IPS DF 19.7 (cell line): ENCODE results near the gene ITIH5.

Experiments
- DNase-seq: peaks from one replicate; pipeline ENCODE4 v3.0.0-alpha.2; 2013; ENCODE audit warnings: low read depth, low spot score

ITIH5 gene

DNA sequence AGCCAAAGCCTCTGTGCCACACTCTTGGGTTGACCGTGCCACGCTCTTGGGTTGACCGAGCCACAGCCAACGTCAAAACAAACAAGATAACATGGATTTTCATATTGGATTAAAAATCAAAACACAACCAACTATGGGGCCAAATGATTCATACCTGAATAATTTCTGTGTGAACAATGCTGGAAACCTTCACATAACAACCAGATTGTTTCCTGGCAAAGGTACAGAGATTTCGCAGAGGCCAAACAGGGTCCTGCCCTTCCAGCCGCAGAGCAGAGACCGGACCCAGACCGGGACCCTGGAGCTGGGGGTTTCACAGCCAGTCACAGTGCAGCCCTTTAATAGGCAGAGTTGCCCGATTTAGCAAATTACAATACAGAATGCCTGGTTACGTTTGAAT is 40.5 kb downstream of the ITIH5 start:
- no peak for DNase-seq

- DNase-seq, result no peak
These were observed 40.9 kb downstream of the ITIH5 start for GRCh38 chr10:7625836-7626235.

DNA sequence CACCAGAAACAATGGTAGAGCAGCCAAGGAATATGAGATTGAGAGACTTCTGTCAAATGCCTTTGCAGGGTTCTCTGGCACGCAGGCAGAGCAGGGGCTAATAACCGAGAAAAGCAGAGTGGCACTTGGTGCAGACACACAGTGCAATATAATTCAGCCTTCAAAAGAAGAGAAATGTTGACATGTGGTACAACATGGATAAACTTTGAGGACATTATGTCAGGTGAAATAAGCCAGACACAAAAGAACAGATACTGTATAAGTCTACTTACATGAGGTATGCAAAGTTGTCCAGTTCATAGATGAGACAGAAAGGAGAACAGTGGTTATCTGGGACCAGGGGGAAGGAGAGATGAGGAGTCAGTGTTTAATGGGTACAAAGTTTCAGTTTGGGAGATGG is 41.8 kb downstream of the ITIH5 start:
- no peak for DNase-seq

DNA sequence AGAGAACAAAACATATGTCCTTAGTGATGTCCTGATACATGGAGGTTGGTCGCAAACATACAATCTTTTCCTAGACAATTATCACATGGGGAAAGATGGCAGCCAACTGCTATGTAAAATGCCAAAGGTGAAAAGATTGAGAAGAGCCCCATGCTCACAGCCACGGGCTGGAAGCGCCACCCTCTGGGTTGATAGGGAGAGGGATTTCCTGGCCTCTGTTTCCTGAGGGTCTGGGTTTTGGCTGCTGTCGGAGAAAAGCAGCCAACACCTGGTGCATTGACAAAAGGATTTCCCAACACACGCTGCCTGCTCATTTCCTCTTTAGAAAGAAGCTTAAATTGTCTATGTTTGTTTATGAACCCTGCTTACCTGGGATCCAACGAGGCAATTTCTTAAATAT is 43.8 kb downstream of the ITIH5 start:
- peak; percentile 47 for DNase-seq

DNA sequence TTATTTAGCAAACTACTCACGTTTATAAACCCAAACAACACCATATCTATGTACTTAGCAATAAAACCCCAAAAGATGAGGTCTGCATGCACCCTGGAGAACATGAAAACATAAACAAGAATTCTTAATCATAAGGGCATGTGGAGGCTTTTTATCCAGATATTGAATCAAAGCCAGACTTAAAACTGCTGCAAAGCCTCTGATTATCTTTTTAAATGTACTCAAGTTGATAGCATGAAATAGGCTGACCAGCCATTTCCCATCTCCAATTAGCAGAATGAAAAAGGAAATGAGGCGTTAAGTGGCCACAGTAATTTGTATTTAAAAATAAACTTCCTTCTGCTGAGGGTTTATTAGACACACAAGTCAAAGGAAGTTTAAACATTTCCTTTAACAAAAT is 48.3 kb downstream of the ITIH5 start:
- DNase-seq, result no peak

GRCh38 chr10:7611909-7612308 is 54.9 kb downstream of the ITIH5 start:
- no peak for DNase-seq

GRCh38 chr10:7610651-7611389 is 55.9 kb downstream of the ITIH5 start:
- DNase-seq, result no peak

- DNase-seq, result no peak
These were observed 56.7 kb downstream of the ITIH5 start for GRCh38 chr10:7610026-7610425.

- DNase-seq, result no peak
These were observed 57.2 kb downstream of the ITIH5 start for GRCh38 chr10:7609556-7609955.

GRCh38 chr10:7608001-7608400 is 58.8 kb downstream of the ITIH5 start:
- DNase-seq, result no peak

GRCh38 chr10:7606951-7607404 is 59.8 kb downstream of the ITIH5 start:
- DNase-seq, result no peak

- DNase-seq, result no peak
These were observed 61.0 kb downstream of the ITIH5 start for GRCh38 chr10:7605565-7606295.

DNA sequence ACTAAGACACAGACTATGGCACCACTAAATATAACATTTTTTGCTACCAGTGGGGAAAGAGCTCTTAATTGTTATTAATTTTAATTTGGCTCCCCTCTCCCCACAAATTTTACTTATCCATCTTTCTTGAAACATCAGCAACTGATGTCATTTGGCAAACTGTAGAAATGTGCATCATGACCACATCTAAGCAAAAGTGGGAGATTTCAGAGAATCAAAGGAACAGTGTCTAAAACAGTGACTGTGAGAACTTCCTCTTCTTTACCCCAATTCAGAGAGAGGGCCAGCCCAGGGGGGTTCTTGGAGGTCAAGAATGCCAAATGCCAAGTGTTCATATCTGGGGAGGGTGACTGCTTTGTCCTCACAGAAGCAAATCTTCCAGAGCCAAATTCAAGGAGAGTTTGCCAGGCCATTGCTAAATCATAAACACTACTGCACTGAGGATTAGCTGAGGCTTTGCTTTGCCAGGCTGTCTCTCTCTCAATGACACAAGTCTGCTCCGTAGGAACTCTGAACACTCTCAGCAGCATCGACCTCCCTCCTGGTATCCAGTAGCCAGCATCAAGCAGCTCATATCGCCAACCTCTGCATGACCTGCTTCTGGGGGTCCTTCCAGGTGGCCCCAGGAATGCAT is 65.6 kb downstream of the ITIH5 start:
- no peak for DNase-seq

GRCh38 chr10:7598771-7599170 is 68.0 kb downstream of the ITIH5 start:
- no peak for DNase-seq

DNA sequence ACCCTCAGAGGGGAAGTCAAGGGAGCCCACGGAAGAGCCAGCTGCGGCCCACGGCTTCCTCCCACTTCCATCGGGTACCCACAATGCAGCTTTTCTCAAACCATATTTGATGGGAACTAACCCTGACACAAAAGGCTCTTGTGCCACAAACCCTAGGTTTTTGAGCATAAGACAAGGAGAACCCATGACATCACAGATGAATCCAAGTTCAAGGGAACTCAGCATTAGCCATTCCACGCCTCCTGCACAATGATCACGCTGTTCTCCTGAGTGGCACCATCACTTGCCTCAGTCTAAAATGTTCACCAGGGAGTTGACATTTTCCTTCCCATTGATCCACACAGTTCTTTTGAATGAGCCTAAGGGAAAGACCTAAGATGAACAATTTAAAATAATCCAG is 70.4 kb downstream of the ITIH5 start:
- DNase-seq, result no peak

- no peak for DNase-seq
These were observed 72.9 kb downstream of the ITIH5 start for GRCh38 chr10:7593905-7594304.

GRCh38 chr10:7593063-7593462 is 73.7 kb downstream of the ITIH5 start:
- DNase-seq, result no peak

- no peak for DNase-seq
These were observed 74.1 kb downstream of the ITIH5 start for GRCh38 chr10:7592627-7593026.

GRCh38 chr10:7590271-7590670 is 76.5 kb downstream of the ITIH5 start:
- DNase-seq, result no peak

- no peak for DNase-seq
These were observed 77.0 kb downstream of the ITIH5 start for GRCh38 chr10:7589748-7590147.

- DNase-seq, result no peak
These were observed 78.9 kb downstream of the ITIH5 start for GRCh38 chr10:7587865-7588188.

- no peak for DNase-seq
These were observed 79.5 kb downstream of the ITIH5 start for GRCh38 chr10:7587168-7587864.
